GM19023 (cell line): ENCODE data around the gene CACTIN.
"Not testable (repeated sequence)": the region's sequence is repeated elsewhere in the genome, so short reads cannot be mapped to it uniquely, and the experiment has no call there.

ENCODE experiments used
- ATAC-seq: cut with Tn5 transposase; IDR thresholded peaks from one replicate; pipeline ENCODE4 v1.9.1; 2021; ENCODE audit warnings: mild to moderate bottlenecking, moderate library complexity; ENCODE audit not compliant: unreplicated experiment

CACTIN gene

DNA sequence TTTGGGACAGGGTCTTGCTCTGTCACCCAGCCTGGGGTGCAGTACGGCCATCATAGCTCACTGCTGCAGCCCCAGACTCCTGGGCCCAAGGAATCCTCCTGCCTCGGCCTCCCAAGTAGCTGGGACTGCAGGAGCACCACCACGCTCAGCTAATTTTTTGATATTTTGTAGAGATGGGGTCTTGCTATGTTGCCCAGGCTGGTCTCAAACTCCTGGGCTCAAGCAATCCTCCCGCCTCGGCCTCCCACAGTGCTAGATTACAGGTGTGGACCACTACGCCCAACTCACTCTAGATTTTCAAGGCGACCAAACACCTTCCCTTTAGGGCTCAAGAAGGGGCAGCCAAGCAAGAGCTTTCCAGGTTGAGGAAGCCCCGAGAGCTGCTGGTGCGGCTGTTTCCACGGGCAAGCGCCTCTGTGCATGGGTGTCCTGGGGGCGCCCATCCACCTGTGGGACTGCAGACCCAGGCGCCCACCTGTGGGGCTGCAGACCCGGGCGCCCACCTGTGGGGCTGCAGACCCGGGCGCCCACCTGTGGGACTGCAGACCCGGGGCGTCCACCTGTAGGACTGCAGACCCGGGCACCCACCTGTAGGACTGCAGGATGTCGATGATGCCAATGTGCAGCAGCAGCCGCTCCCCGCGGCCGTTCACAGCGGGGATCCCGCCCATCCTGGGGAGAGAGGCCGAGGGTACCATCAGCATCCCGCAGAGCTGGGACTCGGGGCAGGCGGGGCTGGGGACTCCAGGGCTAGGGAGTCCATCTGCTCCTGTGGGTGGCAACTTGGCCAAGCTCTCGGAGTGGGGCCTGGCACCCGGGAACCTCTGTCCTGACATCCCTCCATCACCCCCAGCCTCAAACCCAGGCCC is 21.7 kb upstream of the CACTIN start:
- no peak for ATAC-seq

DNA sequence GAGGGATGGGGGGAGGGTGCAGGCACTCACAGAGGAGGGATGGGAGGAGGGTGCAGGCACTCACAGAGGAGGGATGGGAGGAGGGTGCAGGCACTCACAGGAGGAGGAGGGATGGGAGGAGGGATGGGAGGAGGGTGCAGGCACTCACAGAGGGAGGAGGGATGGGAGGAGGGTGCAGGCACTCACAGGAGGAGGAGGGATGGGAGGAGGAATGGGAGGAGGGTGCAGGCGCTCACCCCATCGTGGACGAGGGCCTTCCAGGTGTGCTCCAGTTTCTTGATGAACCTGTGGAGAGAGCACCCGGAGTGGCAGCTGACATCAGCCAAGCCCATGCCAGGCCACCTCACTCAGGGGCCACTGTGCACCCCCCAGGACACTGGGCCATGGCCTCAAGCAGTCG is 20.5 kb upstream of the CACTIN start:
- ATAC-seq: not testable (repeated sequence)

DNA sequence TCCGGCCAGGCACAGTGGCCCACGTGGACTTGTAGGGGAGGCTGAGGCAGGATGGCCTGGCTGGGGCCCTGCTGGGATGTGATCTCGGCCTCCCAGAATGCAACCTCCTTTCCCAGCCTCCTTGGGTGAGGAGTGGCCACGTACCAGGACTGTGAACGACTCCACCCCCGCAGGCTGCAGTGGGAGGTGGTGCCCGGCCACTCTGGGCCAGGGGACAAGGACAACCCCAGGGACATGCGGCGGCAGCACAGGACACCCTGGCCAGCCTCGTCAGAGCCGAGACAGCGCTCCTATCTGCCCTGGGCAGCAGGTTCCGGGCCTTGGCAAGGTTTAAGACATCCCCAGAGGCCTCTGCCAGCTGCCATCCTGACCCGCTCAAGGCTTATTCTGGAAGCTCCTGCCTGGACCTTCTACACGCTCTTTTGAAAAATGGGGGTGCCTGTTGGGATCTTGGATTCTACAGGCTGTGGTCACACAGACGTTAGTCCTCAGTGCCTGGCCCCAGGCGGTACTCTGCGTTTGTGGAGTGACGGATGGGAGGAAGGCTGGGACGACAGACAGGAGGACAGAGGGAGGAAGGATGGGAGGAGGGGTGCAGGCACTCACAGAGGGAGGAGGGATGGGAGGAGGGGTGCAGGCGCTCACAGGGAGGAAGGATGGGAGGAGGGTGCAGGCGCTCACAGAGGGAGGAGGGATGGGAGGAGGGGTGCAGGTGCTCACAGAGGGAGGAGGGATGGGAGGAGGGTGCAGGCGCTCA is 19.9 kb upstream of the CACTIN start:
- no peak for ATAC-seq

DNA sequence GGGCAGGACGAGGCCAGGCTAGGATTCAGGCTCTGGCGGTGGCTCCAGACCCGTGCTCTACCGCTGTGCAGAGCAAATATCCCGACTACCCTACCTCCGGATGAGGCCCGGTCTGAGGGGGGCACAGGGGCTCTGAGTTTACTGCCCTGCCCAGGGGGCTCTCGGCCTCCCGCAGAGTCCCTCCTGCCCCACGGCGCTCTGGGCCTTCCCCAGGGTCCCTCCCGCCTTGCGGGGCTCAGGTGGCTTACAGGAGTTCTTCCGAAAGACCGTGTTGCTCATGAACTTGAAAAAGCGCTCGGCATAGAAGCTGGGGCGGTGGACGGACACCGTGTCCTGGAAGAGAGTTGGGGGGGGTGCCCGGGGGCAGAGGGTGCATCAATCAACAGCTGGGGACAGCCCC is 19.1 kb upstream of the CACTIN start:
- ATAC-seq: no peak

DNA sequence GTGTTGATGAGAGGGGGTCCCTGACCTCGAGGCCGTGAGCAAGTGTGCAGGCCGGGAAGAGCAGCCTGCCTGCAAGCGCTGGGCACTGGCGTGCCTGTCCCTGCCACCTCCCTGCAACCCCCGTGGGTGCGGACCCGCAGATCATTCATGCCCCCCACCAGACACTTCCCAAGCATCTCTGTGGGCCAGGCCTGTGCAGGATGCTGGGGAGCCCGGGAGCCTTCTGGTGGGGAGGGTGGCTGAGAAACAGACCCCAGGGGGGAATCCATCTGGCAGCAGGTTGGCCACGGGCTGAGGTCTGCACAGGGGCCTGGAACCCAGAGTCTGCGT is 18.4 kb upstream of the CACTIN start:
- no peak for ATAC-seq

DNA sequence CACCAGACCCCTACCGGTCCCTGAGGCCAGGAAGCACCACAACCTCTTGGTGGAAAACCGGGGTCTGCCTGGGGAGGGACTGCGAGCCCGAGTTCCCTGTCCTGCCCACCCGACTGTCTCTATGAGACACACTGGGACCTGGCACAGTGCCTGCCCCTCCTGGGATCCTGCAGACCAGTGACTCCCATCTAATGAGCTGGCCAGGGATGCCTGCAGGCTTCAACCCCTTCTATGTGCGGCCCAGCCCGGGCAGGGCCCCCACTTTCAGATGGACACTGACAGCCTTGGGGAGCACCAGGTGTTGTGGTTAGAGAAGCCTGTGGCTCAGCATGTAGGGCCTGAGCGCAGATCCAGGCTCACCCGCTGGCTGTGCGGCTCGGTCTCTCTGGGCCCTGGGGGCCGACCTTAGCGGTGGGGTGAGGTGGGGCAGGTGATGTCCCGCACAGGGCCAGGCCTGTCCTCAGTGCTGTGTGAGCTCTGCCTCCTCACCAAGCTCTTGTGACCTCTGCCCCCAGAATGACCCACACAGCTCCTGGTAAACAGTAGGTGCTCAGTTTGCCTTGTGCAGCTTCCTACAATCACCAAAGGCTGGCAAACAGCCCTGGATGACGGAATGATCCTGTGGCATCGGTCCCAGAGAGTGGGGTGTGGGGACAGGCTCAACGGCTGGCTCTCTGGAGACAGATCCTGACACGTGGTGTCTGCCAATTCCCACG is 17.9 kb upstream of the CACTIN start:
- no peak for ATAC-seq

DNA sequence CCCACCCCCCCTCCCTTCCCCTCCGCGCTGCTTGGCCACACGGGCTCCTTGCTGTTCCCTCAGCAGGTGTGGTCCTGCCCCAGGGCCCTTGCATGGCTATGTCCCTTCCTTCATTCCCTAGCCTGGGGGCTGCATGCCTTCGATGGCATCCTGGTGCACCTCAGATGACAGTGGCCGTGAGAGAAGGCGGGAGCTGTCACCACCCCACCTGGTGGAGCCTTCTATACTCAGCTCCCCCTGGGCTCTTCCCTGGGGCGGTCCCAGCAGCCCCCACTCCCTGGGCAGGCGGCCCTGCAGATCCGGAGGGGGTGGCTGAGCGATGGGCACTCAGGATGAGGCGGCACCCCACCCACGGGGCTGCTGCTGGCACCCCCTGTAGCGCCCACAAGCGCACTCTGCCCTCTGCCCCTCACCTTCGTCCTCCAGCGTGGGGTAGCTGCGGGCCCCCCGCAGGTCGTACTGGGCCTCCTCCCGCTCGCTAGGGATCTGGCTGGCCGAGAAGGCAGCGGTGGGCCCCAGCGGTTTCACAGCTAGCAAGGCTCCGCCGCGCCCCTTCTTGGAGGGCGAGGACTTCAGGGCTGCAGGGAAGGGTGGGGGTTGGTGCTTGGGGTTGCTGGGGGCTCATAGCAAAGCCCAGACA is 17.2 kb upstream of the CACTIN start:
- no peak for ATAC-seq

DNA sequence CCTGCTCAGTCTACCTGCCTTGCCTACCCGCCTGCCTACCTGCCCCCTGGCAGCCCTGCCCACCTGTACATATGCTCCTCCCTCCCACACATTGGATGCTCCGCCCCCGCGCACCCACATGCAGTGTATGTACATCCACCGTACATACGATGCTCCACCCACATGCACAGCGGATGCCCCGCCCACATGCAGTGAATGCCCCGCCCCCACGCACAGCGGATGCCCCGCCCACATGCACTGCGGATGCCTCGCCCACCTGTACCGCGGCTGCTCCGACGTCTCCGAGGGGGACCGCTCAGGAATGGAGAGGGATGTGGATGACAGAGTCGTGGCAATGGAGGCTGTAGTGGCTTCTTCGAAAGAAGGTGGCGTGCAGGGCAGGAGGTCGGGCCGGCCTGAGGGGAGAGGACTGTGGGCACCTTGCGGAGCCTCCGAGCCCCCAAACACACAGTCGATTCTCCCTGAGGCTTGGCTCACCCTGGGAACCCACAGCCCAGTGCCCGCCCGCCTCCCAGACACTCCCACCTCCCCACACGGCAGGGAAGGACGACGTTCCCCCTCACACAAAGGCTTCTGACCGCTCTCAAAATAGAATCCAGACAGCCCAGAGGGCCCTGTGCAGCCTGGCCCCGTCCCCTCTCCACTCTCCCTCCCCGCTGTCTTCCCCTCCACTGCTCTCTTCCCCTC is 16.5 kb upstream of the CACTIN start:
- ATAC-seq: no peak

DNA sequence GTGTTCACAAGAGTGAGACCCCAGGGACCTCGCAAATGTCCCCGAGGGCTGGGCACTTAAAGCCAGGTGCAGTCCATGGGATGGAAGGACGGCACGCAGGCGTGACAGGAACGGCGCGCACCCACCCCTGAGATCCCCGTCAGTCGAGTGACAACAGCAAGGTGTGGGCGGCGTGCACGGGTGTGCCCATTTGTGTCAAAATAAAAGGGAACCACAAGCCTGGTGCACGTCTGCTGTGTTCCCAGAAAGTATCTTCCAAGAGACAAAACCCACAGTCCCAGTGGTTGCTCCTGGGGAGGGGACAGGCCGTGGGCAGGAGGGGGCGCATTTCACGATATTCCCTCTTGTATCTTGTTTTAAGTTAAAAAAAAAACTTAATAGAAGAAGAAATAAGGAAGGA is 15.7 kb upstream of the CACTIN start:
- ATAC-seq: no peak

DNA sequence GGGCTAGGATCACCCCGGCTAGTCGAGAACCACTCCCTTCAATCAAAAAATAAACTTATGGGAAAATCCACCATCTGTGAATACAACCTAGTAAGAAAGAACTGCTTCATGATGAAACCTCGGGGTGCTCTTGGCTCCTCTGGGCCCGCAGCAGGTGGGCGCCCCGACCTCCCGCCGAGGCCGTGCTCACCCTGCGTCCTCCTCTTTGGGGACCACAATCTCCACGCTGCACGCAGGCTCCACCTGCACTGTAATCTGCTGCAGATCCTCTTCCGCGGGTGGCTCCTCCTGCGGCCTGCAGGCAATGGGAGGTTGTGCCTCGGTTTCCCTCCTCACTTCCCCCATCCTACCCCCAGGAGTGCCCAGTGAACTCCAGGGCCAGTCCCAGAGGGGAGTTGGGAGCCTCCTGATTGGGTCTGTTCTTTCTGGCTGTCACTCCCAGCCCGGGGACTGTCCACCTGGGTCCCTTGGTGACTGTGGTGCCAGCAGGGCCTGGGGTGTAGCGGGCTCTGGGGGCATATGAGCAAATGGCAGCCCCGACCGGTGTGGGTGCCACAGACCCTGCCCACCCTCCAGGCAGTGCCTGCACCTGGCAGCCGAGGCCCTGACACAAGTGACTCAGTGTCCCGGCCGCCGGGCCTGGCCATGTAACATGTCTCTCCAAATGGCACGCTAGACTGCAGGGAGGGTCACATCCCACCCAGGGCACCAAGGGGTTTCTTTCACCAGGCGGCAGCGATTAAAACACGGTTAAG is 15.1 kb upstream of the CACTIN start:
- ATAC-seq: no peak

DNA sequence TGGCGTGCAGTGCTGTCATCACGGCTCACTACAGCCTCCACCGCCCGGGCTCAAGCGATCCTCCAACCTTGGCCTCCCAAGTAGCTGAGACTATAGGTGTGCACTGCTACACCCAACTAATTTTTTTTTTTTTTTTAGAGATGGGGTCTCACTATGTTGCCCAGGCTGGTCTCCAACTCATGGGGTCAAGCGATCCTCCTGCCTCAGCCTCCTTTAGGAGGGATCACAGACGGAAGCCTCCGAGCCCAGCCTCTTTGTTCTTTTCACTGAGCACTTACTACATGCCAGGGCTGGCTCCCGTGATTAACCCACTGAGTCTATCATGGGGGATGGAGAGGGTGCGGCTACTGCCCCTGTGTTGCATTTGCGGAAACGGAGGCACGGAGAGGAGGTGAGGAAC is 12.9 kb upstream of the CACTIN start:
- no peak for ATAC-seq

DNA sequence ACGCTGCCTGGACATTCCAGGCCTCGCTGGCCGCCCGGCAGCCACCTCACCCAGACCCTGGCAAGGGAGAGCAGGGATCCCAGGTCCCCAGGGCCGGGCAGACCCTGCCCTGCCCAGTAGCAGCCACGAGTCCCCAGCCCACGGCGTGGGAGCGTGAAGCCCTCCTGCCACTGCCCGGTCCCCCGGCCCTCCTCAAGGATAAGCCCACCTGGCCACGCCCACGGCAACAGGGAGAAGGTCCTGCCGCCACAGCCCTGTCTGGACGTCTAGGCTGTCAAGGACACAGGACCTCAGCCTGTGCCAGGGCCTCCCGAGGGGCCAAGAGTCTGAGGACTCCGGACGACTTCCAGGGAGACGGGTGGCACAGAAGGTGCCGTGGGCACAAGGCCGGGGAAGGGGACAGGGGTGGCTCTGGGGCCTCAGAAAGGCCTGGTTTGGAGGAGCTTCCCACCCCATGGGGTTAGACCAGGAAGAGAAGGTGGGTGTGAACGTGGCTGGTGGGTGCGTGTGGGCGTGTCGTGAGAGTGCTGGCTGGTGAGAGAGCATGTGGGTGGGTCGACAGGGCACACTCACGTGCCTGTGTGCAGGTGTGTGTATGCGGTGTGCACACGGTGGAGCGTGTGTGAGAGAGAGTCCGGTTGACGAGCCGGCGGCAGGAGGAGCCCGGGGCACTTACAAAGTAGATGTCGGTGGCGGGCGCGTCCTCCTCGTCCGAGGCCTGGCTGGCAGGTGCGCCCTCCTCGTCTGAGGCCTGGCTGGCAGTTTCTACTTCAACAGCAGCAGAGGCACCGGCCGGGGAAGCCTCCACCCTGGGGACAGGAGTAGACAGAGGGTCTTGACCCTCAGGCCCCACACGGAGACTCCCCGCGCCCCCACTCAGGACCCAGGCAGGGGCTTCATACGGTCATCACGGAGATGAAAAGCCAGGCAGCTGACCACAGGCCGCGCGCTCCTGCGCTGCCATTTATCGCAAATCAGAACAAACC is 11.9 kb upstream of the CACTIN start:
- ATAC-seq: no peak

DNA sequence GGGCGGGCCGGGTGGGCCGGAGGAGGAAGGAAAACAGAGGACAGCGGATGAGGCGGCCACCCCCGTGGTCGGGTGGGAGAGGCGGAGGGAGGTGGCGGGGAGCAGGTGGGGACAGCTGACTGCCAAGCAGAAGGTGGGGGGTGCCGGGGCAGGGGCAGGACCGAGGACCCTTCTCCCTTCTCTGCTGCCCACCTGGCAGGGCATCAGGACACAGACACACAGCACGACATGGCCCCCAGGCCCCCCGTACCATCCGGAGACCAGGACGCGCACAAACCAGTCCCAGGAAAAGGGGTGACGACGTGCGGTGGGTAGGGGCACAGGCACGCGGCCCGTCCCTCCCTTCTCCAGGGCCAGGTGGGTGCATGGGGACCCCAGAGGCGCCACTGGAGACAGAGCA is 11.0 kb upstream of the CACTIN start:
- no peak for ATAC-seq

DNA sequence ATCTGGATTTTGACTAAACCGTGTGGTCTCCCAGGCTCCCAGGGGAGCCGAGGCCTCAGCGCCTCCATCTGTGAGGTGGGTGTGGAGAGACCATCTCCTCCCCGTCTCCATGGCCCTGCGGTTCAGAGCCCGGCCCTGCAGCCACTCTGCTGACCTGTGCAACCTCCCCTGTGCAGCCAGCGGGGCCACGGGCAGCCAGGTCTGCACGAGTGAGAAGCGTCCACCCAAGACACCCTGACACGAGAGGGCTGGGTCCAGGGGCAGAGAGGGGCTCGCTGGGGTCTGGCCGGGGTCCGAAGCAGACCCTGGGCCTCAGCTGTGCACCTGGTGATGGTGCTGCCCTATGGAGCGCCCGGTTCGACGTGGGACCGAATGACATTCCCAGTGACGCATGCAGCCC is 10.4 kb upstream of the CACTIN start:
- ATAC-seq: no peak

DNA sequence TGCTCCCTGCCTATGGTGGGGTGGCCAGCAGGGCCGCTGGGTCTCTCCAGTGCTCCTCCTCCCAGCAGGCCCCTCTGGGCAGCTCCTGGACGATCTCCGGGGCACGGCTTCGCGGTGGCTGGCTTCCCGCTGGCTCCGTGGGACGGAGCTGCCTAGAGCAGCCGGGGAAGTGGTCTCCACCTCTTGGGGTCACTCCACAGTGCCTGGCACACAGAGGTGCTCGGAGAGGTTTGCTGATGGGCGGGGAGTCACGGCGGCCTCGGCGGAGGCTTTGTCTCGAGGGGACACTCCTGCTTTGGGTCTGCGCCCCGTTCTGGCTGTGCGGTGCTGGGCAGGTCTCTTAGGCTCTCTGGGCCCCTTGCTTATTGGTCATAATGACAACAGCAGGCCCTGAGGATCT is 9.9 kb upstream of the CACTIN start:
- ATAC-seq: no peak

DNA sequence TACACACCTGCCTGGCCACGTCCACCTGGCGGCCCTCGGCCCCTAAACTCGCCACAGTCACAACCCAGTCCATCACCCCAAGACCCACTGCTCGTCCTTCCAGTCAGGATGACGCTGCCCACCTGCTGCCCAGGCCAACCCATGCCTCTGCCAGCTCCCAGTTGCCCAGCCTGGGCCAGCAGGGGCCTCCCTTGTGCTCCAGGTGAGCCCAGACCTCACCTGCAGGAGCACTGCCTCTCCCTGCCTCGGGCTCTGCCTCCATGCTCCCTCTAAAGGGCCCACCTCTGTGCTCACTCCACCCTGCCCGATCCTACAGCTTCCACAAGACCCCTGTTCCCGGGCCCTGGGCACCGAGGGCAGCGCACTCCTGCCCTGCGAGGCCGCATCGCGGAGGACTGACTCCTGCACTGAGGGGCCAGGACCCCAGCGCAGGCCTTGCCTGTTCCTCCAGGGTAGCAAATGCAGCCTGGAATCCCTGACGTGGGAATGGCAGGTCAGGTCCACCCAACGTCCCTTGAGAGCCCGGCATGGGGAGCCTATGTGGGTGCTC is 8.0 kb upstream of the CACTIN start:
- ATAC-seq: no peak

DNA sequence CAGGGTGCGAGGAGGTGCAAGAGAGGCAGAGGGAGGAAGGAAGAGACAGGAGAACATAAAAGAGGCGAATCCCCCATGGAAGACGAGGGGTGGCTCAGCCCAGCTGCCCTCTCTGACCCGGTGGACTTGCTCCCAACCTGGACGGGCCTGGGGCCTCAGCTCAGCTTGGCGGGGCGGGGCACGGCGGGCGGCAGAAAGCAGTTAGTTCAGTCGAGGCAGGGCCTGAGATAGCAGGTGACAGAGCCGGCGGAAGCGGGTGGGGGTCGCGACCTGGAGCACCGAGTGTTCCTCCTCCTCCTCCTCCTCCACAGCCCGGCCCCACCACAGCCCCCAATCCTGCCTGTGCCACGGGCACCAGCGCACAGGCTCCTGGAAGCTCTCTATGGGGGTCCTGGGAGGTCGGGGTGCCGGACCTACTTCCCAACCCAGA is 7.0 kb upstream of the CACTIN start:
- no peak for ATAC-seq

DNA sequence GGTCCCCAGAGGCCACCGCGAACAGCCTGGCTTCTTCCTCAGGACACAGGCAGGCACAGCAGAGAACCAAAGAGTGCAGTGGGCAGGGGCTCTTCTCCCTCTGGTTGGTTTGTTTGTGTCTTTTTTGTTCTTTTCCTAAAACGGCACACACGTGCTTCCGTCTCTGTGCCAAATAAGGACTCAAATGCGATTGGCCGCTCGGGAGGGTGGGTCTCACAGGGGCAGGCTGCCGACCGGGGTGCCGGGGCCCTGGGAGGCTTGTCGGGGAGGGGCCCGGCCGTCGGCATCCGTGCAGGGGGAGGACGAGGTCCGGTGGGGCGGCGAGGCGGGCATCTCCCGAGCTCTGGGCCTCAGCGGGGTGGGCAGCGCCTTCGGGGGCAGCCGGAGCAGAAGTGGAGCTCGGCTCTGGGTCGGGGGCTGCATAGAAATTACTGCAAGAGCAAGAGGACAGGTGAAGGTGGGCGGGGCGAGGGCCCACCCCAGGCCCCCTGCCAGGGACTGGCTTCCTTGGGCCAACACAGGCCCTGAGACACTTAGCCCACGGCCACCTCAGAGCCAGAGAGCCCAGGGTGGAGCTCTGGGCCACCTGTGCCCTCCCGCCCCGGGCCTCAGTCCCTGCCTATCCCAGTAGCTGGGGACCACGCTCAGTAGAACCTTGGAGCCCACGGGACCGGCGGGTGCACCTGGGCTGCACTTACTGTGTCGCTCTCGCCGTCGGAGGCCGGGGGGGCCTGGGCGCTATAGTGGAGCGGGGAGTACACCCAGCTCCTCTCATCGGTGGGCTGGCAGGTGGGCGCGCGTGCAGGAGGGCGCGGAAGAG is 6.4 kb upstream of the CACTIN start:
- ATAC-seq: no peak
